ENCODE data around the gene KLK3. TPM values are rescaled to one million over a fixed set of nuclear protein-coding genes. Genes with fewer than 3 reads are reported as not detected.

The KLK3 gene
- total RNA-seq, 1 experiment from 2014 or later, result not detected

GRCh38 chr19:50814883-50815282 is 39.8 kb upstream of the KLK3 start:
- no peak for DNase-seq (ENCODE audit: unreplicated experiment)
- ChIA-PET CTCF (no interaction called here), POLR2A (interaction anchor here (0.8 kb wide), 1 partner anchor 10 kb away, joined by 3 read pairs; no protein-coding TSS in a partner anchor)
- no peaks in the 10 kb centered on the region for H3K36me3 Mint-ChIP-seq (ENCODE audit: insufficient read depth, unreplicated experiment)
- peaks cover 10% of the 10 kb centered on the region for H3K9me3 Mint-ChIP-seq (ENCODE audit: unreplicated experiment)
- H3K4me1 Mint-ChIP-seq (ENCODE audit: insufficient read depth, unreplicated experiment), result no peaks in the 10 kb centered on the region
- no peak overlapping the region for H3K27ac Mint-ChIP-seq (ENCODE audit: low read depth, unreplicated experiment)
- TF ChIP-seq CTCF (IDR thresholded peaks at IDR 0.05; ENCODE audit: unreplicated experiment), result no peak
- peaks cover 12% of the 10 kb centered on the region for H3K27me3 Mint-ChIP-seq (ENCODE audit: insufficient read depth, unreplicated experiment)
- H3K4me3 Mint-ChIP-seq (ENCODE audit: unreplicated experiment), result no peak overlapping the region
- no TSS peak for BruUV-seq (replicated peaks)
- intact Hi-C loops (cut with micrococcal nuclease), result no loop called here

- intact Hi-C loops (cut with micrococcal nuclease), result no loop called here
- DNase-seq (ENCODE audit: unreplicated experiment), result no peak
- H3K27me3 Mint-ChIP-seq (ENCODE audit: insufficient read depth, unreplicated experiment), result peaks cover 12% of the 10 kb centered on the region
- BruUV-seq (replicated peaks), result no TSS peak
- TF ChIP-seq CTCF (IDR thresholded peaks at IDR 0.05; ENCODE audit: unreplicated experiment), result no peak
- peaks cover 3% of the 10 kb centered on the region for H3K4me1 Mint-ChIP-seq (ENCODE audit: insufficient read depth, unreplicated experiment)
- CTCF ChIA-PET, result no interaction called here
- H3K4me3 Mint-ChIP-seq (ENCODE audit: unreplicated experiment), result no peak overlapping the region
- H3K27ac Mint-ChIP-seq (ENCODE audit: low read depth, unreplicated experiment), result no peak overlapping the region
- POLR2A ChIA-PET, result no interaction called here
- no peaks in the 10 kb centered on the region for H3K36me3 Mint-ChIP-seq (ENCODE audit: insufficient read depth, unreplicated experiment)
- H3K9me3 Mint-ChIP-seq (ENCODE audit: unreplicated experiment), result peaks cover 5% of the 10 kb centered on the region
These were observed 39.3 kb upstream of the KLK3 start for GRCh38 chr19:50815439-50815838.

DNA sequence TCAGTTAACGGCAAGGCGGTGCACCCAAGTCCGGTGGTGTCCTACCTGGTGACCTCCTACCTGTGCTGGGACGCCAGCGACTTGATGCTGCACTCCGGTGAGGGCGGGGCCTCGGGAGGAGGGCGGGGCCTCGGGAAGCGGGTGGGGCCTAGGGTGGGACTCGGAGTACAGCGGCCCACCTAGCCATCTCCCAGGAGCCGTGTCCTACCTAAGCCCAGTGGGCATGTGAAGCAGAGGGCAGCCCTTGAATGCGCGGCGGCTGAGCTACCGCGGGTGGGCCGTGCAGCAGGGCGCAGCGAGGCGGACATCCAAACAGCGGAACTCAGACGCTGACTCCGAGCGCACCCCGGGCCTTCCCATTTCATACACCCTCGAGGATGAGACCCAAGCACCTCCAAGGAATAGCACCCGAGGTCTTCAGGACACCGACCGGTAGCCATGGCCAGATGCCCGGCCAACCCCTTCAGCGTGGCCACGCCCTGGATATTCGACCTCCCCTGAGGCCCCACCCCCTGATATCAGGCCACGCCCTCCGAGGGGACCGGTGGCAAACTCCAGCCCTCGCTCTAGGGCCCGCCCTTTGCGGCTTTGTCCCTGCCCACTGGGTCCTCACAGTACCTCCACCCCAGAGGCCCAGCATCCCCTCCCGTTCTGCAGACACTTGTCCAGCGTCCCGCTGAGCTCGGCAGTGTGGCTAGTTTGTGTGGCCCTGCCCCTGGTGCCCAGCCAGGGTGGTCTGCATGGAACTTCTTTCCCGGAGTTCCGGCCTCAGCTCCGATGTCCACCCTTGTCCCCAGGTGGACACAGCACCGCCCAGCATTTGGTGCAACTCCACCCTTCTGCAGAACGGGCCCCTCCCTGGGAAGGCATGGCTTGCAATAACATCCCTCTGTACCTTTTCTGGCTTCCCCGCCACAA is 36.5 kb upstream of the KLK3 start:
- no TSS peak for BruUV-seq (replicated peaks)
- peak; percentile 52 for DNase-seq (ENCODE audit: unreplicated experiment)
- ChIA-PET CTCF (interaction anchor here (1.0 kb wide), 1 partner anchor 104 kb away, joined by 4 read pairs; no protein-coding TSS in a partner anchor), POLR2A (interaction anchor here (1.0 kb wide), 1 partner anchor 14 kb away, joined by 4 read pairs; no protein-coding TSS in a partner anchor)
- Mint-ChIP-seq H3K4me1 (ENCODE audit: insufficient read depth, unreplicated experiment) (peaks cover 25% of the 10 kb centered on the region), H3K36me3 (ENCODE audit: insufficient read depth, unreplicated experiment) (no peaks in the 10 kb centered on the region), H3K4me3 (ENCODE audit: unreplicated experiment) (peak overlapping the region; percentile 32), H3K9me3 (ENCODE audit: unreplicated experiment) (no peaks in the 10 kb centered on the region), H3K27ac (ENCODE audit: low read depth, unreplicated experiment) (no peak overlapping the region), H3K27me3 (ENCODE audit: insufficient read depth, unreplicated experiment) (peaks cover 30% of the 10 kb centered on the region)
- no peak for TF ChIP-seq CTCF (IDR thresholded peaks at IDR 0.05; ENCODE audit: unreplicated experiment)
- intact Hi-C loops (cut with micrococcal nuclease), result no loop called here

DNA sequence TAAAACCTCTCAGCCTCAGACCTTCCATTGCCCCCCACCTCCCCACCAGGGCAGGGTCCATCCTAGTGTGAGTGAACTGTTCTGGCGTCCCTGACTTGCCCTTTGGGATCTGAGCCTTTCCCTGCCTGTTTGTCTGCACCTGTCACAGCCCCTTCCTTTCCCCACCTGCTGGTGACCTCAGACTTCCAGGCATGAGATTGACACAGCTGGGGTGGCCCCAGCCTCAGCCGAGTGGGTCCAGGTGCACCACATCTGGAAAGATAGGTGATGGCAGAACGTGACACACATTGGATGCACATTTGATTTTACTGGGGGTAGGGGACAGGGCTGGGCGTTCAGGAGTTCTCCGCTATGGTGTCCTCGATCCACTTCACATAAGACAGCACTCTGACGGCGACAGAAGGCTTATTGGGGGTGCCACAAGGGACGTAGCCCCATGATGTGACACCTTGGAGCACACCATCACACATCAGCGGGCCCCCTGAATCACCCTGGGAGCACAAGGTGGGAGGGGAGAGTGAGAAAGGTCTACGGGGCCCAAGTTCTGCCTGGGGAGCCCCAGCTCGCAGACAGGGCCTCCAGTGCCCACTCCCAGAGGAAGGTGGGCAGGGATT is 35.7 kb upstream of the KLK3 start:
- TF ChIP-seq CTCF (IDR thresholded peaks at IDR 0.05; ENCODE audit: unreplicated experiment), result no peak
- CTCF ChIA-PET, result interaction anchor here (1.0 kb wide), 1 partner anchor 103 kb away, joined by 4 read pairs; no protein-coding TSS in a partner anchor
- intact Hi-C loops (cut with micrococcal nuclease), result no loop called here
- peaks cover 27% of the 10 kb centered on the region for H3K4me1 Mint-ChIP-seq (ENCODE audit: insufficient read depth, unreplicated experiment)
- H3K27me3 Mint-ChIP-seq (ENCODE audit: insufficient read depth, unreplicated experiment), result peaks cover 31% of the 10 kb centered on the region
- H3K9me3 Mint-ChIP-seq (ENCODE audit: unreplicated experiment), result no peaks in the 10 kb centered on the region
- BruUV-seq (replicated peaks), result no TSS peak
- H3K36me3 Mint-ChIP-seq (ENCODE audit: insufficient read depth, unreplicated experiment), result no peaks in the 10 kb centered on the region
- DNase-seq (ENCODE audit: unreplicated experiment), result no peak
- peak overlapping the region; percentile 32 for H3K4me3 Mint-ChIP-seq (ENCODE audit: unreplicated experiment)
- POLR2A ChIA-PET, result no interaction called here
- H3K27ac Mint-ChIP-seq (ENCODE audit: low read depth, unreplicated experiment), result no peak overlapping the region
